ENCODE measurements around the gene PLEKHN1. TPM values are rescaled to one million over a fixed set of nuclear protein-coding genes. Genes with fewer than 3 reads are reported as not detected.
A peak's percentile ranks its signal among the peaks of the same experiment; 100 is the strongest.
"Not testable (repeated sequence)": the region's sequence is repeated elsewhere in the genome, so short reads cannot be mapped to it uniquely, and the experiment has no call there.

The PLEKHN1 gene
- total RNA-seq, 2 experiments from 2014 or later: not detected

- no peak for DNase-seq (ENCODE audit: low spot score)
- TSS peak; percentile 93 for BruUV-seq (replicated peaks)
- H3K4me2 ChIP-seq (ENCODE audit: low read length): no peak overlapping the region
- intact Hi-C loops (cut with micrococcal nuclease; ENCODE audit: unreplicated experiment): no loop called here
- H3K36me3 ChIP-seq (ENCODE audit: insufficient read depth, low read length): peaks cover 43% of the 10 kb centered on the region
- H2AFZ ChIP-seq (ENCODE audit: low read length): no peak overlapping the region
- no peaks in the 10 kb centered on the region for H3K79me2 ChIP-seq (ENCODE audit: insufficient read depth, low read depth, low read length)
- ChIA-PET CTCF (ENCODE audit: unreplicated experiment) (no interaction called here), POLR2A (no interaction called here)
- no peaks in the 10 kb centered on the region for H3K9me2 ChIP-seq (ENCODE audit: insufficient read depth, low read length)
- H3K27ac ChIP-seq (ENCODE audit: low read depth, low read length, poor library complexity, severe bottlenecking): no peak overlapping the region
- H3K4me3 ChIP-seq (ENCODE audit: low read depth, low read length, poor library complexity, severe bottlenecking): no peak overlapping the region
- no peak for TF ChIP-seq EZH2phosphoT487 (IDR thresholded peaks at IDR 0.05; ENCODE audit: borderline replicate concordance, low read depth, low read length)
- TF ChIP-seq CTCF (conservative IDR thresholded peaks at IDR 0.05; ENCODE audit: low read length): no peak
- no peaks in the 10 kb centered on the region for H4K20me1 ChIP-seq (ENCODE audit: insufficient read depth, low read length)
- H3K4me1 ChIP-seq (ENCODE audit: insufficient read depth, low read length, poor library complexity, severe bottlenecking): peaks cover 5% of the 10 kb centered on the region
- no peaks in the 10 kb centered on the region for H3K9me3 ChIP-seq (ENCODE audit: low read length)
Measured at GRCh38 chr1:944341-945325, 21.6 kb upstream of the PLEKHN1 start.

- intact Hi-C loops (cut with micrococcal nuclease; ENCODE audit: unreplicated experiment): no loop called here
- Histone ChIP-seq H3K4me2 (ENCODE audit: low read length) (no peak overlapping the region), H4K20me1 (ENCODE audit: insufficient read depth, low read length) (no peaks in the 10 kb centered on the region), H3K27ac (ENCODE audit: low read depth, low read length, poor library complexity, severe bottlenecking) (no peak overlapping the region), H3K4me3 (ENCODE audit: low read depth, low read length, poor library complexity, severe bottlenecking) (no peak overlapping the region), H3K9me3 (ENCODE audit: low read length) (no peaks in the 10 kb centered on the region), H2AFZ (ENCODE audit: low read length) (no peak overlapping the region), H3K36me3 (ENCODE audit: insufficient read depth, low read length) (peaks cover 56% of the 10 kb centered on the region), H3K9me2 (ENCODE audit: insufficient read depth, low read length) (no peaks in the 10 kb centered on the region), H3K4me1 (ENCODE audit: insufficient read depth, low read length, poor library complexity, severe bottlenecking) (no peaks in the 10 kb centered on the region), H3K79me2 (ENCODE audit: insufficient read depth, low read depth, low read length) (no peaks in the 10 kb centered on the region)
- TF ChIP-seq CTCF (conservative IDR thresholded peaks at IDR 0.05; ENCODE audit: low read length): no peak
- no peak for TF ChIP-seq EZH2phosphoT487 (IDR thresholded peaks at IDR 0.05; ENCODE audit: borderline replicate concordance, low read depth, low read length)
- ChIA-PET POLR2A (no interaction called here), CTCF (ENCODE audit: unreplicated experiment) (no interaction called here)
- BruUV-seq (replicated peaks): no TSS peak
- no peak for DNase-seq (ENCODE audit: low spot score)
Measured at GRCh38 chr1:945688-946556, 20.4 kb upstream of the PLEKHN1 start.

GRCh38 chr1:946811-947210, 19.5 kb upstream of the PLEKHN1 start:
- peaks cover 65% of the 10 kb centered on the region for H3K36me3 ChIP-seq (ENCODE audit: insufficient read depth, low read length)
- H3K27ac ChIP-seq (ENCODE audit: low read depth, low read length, poor library complexity, severe bottlenecking); H2AFZ ChIP-seq (ENCODE audit: low read length); H3K79me2 ChIP-seq (ENCODE audit: insufficient read depth, low read depth, low read length); H3K4me1 ChIP-seq (ENCODE audit: insufficient read depth, low read length, poor library complexity, severe bottlenecking); H3K4me3 ChIP-seq (ENCODE audit: low read depth, low read length, poor library complexity, severe bottlenecking); H4K20me1 ChIP-seq (ENCODE audit: insufficient read depth, low read length); H3K9me2 ChIP-seq (ENCODE audit: insufficient read depth, low read length); DNase-seq (ENCODE audit: low spot score); BruUV-seq (replicated peaks); CTCF ChIA-PET (ENCODE audit: unreplicated experiment); H3K4me2 ChIP-seq (ENCODE audit: low read length); H3K9me3 ChIP-seq (ENCODE audit: low read length); POLR2A ChIA-PET; intact Hi-C loops (cut with micrococcal nuclease; ENCODE audit: unreplicated experiment): not testable (repeated sequence)
